ENCODE measurements around the gene SMIM3.

Gene SMIM3

GRCh38 chr5:150765011-150765798, 13.4 kb upstream of the SMIM3 start:
- DNase-seq (ENCODE audit: low spot score), result no peak

- no peak for DNase-seq (ENCODE audit: low spot score)
Observed at GRCh38 chr5:150765799-150766169, 12.8 kb upstream of the SMIM3 start.

- no peak for DNase-seq (ENCODE audit: low spot score)
Observed at GRCh38 chr5:150766251-150766650, 12.3 kb upstream of the SMIM3 start.

- no peak for DNase-seq (ENCODE audit: low spot score)
Observed at GRCh38 chr5:150771034-150771795, 7.3 kb upstream of the SMIM3 start.

GRCh38 chr5:150774145-150774544, 4.4 kb upstream of the SMIM3 start:
- no peak for DNase-seq (ENCODE audit: low spot score)

- no peak for DNase-seq (ENCODE audit: low spot score)
Observed at GRCh38 chr5:150777685-150778084, 872 bp upstream of the SMIM3 start.

GRCh38 chr5:150778088-150778516, 455 bp upstream of the SMIM3 start:
- peak; percentile 27 for DNase-seq (ENCODE audit: low spot score)

GRCh38 chr5:150779397-150780186, 1.0 kb downstream of the SMIM3 start:
- DNase-seq (ENCODE audit: low spot score), result no peak

- DNase-seq (ENCODE audit: low spot score), result no peak
Observed at GRCh38 chr5:150780187-150780692, 1.7 kb downstream of the SMIM3 start.

GRCh38 chr5:150780816-150781221, 2.3 kb downstream of the SMIM3 start:
- peak; percentile 60 for DNase-seq (ENCODE audit: low spot score)

GRCh38 chr5:150781706-150782614, 3.4 kb downstream of the SMIM3 start:
- DNase-seq (ENCODE audit: low spot score), result no peak

- DNase-seq (ENCODE audit: low spot score), result no peak
Observed at GRCh38 chr5:150782850-150783249, 4.3 kb downstream of the SMIM3 start.

GRCh38 chr5:150783422-150783928, 4.9 kb downstream of the SMIM3 start:
- DNase-seq (ENCODE audit: low spot score), result peak; percentile 95

- DNase-seq (ENCODE audit: low spot score), result no peak
Observed at GRCh38 chr5:150785950-150786349, 7.4 kb downstream of the SMIM3 start.

- no peak for DNase-seq (ENCODE audit: low spot score)
Observed at GRCh38 chr5:150786876-150787275, 8.3 kb downstream of the SMIM3 start.

GRCh38 chr5:150787656-150788055, 9.1 kb downstream of the SMIM3 start:
- no peak for DNase-seq (ENCODE audit: low spot score)

- no peak for DNase-seq (ENCODE audit: low spot score)
Observed at GRCh38 chr5:150788977-150789376, 10.4 kb downstream of the SMIM3 start.

GRCh38 chr5:150789450-150789849, 10.9 kb downstream of the SMIM3 start:
- no peak for DNase-seq (ENCODE audit: low spot score)

- DNase-seq (ENCODE audit: low spot score), result peak; percentile 64
Observed at GRCh38 chr5:150789943-150790611, 11.5 kb downstream of the SMIM3 start.

GRCh38 chr5:150791536-150791935, 13.0 kb downstream of the SMIM3 start:
- no peak for DNase-seq (ENCODE audit: low spot score)

All from LoVo (cell line).